Epithelial cell of esophagus (primary cell): ENCODE results near the gene HDLBP.
A peak's percentile ranks its signal among the peaks of the same experiment; 100 is the strongest.

Source experiments
- DNase-seq: peaks from one replicate; pipeline ENCODE4 v3.0.0; 2010; ENCODE audit warnings: low read depth
- H3K4me3 ChIP-seq: 2 replicates; pipeline ENCODE4 v1.5.1; 2011; ENCODE audit warnings: mild to moderate bottlenecking, low read length, control low read depth
- CTCF ChIP-seq: IDR thresholded peaks from 2 replicates; pipeline ENCODE4 v1.5.1; 2011; ENCODE audit warnings: low read depth, mild to moderate bottlenecking, low read length, control low read depth, inconsistent platforms; ENCODE audit not compliant: insufficient read depth; ENCODE audit errors: missing control alignments

HDLBP gene

DNA sequence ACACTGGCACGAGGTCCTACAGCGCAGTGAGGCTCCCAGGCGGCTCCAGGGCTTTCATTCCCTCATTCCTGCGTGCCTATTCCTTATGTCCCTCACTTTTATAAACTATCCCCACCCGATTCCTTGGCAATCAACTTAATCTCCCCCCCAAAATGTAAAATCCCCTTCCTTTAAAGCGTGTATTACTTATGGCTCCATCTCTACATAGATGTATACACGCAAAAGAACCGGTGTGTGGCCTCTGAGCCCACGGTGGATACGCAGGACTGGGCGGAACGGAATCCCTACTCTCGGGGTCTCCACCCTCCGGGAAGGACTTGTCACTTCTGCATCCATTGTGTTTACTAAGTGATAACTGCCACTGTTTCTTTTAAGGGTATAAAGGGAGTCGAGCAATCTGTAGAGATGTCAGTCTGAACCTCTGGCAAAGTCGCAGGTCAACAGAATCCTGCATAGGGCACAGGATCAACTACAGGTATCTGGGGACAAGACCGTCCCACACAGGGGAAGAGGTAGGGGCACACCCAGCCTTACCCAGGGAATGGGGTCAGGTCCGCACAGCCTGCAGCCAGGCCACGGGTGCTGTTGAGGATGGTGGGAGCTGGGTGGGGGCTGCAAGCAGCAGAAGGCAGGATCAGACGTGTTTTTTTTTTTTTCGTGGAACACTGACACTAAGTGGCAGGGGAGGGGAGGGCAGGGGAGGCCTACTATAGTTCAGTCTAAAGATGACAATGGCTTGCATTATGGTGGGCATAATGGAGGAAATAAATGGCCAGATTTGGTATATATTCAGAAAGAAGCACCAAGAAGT lies 42.1 kb downstream of the HDLBP start:
- DNase-seq, result no peak
- TF ChIP-seq CTCF, result peak; percentile 4
- H3K4me3 ChIP-seq, result peak overlapping the region; percentile 81

DNA sequence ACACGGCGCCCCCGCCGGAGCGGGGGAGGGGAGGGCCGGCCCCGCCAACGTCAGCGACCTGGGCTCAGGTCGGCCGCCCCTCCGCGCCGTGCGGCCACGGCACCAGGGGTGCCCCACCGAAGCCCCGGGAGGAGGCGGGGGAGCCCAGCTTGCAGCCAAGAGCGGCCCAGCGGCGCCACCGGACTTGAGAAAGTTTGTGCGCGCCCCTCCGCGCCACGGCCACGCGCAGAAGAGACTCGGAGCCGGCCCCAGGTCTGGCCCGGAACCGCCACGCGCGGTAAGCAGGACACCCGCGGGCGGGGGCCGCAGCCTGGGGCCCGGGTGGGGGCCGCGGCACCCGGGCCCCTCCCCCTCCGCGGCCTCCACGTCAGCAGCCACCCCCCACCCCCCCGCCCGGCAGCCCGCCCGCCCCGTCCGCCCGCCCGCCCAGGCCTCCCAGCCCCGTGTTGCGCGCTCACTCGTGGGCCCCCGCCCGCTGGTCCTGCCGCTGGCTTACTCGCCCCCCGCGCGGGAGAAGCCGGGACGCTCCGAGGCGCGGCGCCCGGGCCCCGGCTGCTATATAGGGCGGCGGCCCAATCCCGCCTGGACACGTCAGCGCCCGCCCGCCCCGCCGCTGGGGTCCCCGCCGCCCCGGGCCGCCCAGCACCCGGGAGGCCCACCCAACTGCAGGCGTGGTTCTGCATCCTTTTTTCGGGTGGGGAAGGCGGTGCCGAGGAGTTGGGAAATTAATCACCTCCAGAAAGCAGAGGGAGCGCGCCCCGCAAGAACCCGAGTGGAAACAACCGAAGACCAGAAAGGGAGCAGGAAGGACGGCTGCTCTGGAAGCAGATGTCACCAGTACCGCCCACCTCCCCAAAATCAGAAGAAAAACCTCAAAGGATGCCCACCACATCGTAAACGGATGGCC lies 42.9 kb downstream of the HDLBP start:
- peak overlapping the region; percentile 81 for H3K4me3 ChIP-seq
- TF ChIP-seq CTCF, result no peak
- peak; percentile 68 for DNase-seq

- peak overlapping the region; percentile 81 for H3K4me3 ChIP-seq
- DNase-seq, result peak; percentile 83
- no peak for TF ChIP-seq CTCF
Measured at GRCh38 chr2:241271706-241272302, 43.7 kb downstream of the HDLBP start.

- no peak for TF ChIP-seq CTCF
- DNase-seq, result no peak
- H3K4me3 ChIP-seq, result peak overlapping the region; percentile 8
Measured at GRCh38 chr2:241270531-241270930, 44.9 kb downstream of the HDLBP start.

DNA sequence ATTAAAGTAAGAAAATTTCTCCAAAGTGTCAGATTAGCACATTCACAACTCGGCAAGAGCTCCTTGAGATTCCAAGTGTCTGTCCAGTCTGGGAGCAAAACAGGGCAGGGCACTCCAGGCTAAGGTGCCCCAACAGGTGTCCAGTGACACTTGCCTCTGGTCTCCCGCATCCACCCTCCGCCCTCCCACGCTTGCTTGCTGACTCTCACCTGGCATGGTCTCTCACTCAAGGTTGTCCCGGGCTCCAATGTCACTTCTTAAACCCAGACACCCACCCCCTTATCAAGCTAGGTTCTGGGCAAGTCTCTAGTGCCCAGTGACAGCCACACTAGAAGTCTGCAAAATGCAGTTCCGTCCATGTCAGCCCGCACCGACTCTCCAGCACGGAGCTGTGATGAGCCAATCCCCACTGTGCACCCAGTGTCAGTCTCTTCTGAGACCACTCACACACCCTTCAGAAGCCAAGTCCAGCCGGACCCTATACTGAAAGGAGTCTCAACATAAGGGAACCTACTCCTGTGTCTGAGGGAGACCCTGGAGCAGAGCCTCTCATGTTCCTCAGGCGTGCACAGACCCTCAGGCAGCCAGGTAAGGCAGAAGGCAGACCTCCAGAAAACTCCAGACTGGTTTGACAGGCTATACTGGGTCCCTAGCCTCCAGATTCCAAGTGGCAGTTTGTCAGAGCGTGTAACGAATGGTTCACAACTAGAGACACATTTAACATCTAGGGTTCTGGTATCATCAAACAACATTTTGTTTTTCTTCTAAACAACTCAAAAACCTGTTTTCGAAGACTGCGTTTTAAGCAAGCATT lies 45.6 kb downstream of the HDLBP start:
- peak overlapping the region; percentile 8 for H3K4me3 ChIP-seq
- TF ChIP-seq CTCF, result no peak

More for the DNA sequence above, 45.6 kb downstream of the HDLBP start:
- peak; percentile 34 for DNase-seq
